Kidney epithelial cell (primary cell): ENCODE results near the gene UBE3B. TPM values are rescaled to one million over a fixed set of nuclear protein-coding genes. Genes with fewer than 3 reads are reported as not detected.

Experiments
- DNase-seq: peaks from one replicate; pipeline ENCODE4 v3.0.0-alpha.2; 2010; ENCODE audit warnings: low read depth
- H3K27me3 ChIP-seq: 2 replicates; pipeline ENCODE4 v1.6.0; 2011; ENCODE audit warnings: low read length; ENCODE audit not compliant: control insufficient read depth, insufficient read depth
- H3K36me3 ChIP-seq: 2 replicates; pipeline ENCODE4 v1.5.1; 2011; ENCODE audit warnings: low read length; ENCODE audit not compliant: control insufficient read depth, insufficient read depth
- H3K4me3 ChIP-seq: 2 replicates; pipeline ENCODE4 v1.5.1; 2011; ENCODE audit warnings: low read depth, mild to moderate bottlenecking, control low read depth, low read length
- CTCF ChIP-seq: IDR thresholded peaks from 2 replicates; pipeline ENCODE4 v1.5.1; 2011; ENCODE audit warnings: mild to moderate bottlenecking, moderate library complexity, low read length, control low read depth, inconsistent platforms; ENCODE audit not compliant: insufficient read depth, poor library complexity, severe bottlenecking
- total RNA-seq: library from RNA; depleted of rRNA; stranded (reverse); fragments of >200 nt; gene quantifications from 2 replicates; pipeline ENCODE4 v1.2.3, GENCODE V29; 2015

The UBE3B gene
- total RNA-seq, 1 donor from 2014 or later: 38.3 TPM

DNA sequence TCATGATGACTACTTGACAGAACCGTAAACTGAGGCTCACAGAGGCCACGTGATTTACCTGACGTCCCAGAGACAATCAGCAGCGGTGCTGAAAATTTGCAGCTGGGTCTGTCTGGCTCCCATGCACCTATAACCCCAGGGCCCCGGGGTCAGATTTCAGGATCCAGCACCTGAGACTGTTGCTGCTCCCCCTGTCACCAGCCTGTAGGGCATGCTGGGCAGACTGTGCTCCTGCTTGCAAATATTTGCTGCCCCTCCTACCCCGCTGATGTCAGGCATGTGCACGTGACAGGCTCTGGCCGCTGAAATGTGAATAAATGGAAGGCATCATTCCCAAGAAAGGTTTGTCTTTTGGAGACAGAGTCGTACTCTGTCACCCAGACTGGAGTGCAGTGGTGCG is 89.9 kb downstream of the UBE3B start:
- no peaks in the 10 kb centered on the region for H3K36me3 ChIP-seq
- DNase-seq: no peak
- no peaks in the 10 kb centered on the region for H3K27me3 ChIP-seq
- no peak for TF ChIP-seq CTCF
- no peak overlapping the region for H3K4me3 ChIP-seq

GRCh38 chr12:109567967-109568366 is 90.5 kb downstream of the UBE3B start:
- Histone ChIP-seq H3K27me3 (no peaks in the 10 kb centered on the region), H3K36me3 (no peaks in the 10 kb centered on the region), H3K4me3 (no peak overlapping the region)
- no peak for TF ChIP-seq CTCF
- DNase-seq: no peak

GRCh38 chr12:109568486-109568885 is 91.1 kb downstream of the UBE3B start:
- Histone ChIP-seq H3K27me3 (no peaks in the 10 kb centered on the region), H3K36me3 (no peaks in the 10 kb centered on the region), H3K4me3 (no peak overlapping the region)
- TF ChIP-seq CTCF: no peak
- DNase-seq: no peak

DNA sequence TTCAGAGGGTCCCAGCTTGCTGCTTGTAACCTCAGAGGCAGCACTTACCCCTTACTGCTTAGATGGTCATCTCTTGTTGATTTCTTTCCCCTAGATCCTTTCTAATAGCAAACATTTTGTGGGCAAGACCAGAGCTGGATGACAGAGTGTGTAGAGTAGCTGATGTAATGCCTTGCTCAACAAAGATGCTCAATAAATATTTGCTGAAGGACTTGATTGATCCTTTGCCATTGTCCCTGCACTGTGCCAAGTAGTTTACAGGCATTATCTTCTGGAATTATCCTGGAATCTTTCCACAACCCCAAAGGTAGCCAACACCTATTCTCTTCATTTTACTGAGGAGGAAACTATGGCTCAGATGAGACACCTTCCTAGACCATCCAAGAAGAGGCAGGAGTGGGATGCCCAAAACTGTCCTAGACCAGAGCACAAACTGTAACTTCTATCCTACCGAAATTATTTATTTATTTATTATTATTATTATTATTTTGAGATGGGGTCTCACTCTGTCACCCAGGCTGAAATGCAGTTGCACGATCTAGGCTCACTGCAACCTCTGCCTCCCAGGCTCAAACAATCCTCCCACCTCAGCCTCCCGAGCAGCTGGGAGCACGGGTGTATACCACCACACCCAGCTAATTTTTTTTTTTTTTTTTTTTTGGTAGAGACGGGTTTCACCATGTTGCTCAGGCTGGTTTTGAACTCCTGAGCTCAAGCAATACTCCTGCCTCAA is 94.5 kb downstream of the UBE3B start:
- H3K4me3 ChIP-seq: no peak overlapping the region
- TF ChIP-seq CTCF: no peak
- DNase-seq: no peak
- no peaks in the 10 kb centered on the region for H3K27me3 ChIP-seq
- peaks cover 1% of the 10 kb centered on the region for H3K36me3 ChIP-seq

GRCh38 chr12:109572506-109572845 is 95.0 kb downstream of the UBE3B start:
- peak overlapping the region; percentile 70 for H3K4me3 ChIP-seq
- no peak for TF ChIP-seq CTCF

DNA sequence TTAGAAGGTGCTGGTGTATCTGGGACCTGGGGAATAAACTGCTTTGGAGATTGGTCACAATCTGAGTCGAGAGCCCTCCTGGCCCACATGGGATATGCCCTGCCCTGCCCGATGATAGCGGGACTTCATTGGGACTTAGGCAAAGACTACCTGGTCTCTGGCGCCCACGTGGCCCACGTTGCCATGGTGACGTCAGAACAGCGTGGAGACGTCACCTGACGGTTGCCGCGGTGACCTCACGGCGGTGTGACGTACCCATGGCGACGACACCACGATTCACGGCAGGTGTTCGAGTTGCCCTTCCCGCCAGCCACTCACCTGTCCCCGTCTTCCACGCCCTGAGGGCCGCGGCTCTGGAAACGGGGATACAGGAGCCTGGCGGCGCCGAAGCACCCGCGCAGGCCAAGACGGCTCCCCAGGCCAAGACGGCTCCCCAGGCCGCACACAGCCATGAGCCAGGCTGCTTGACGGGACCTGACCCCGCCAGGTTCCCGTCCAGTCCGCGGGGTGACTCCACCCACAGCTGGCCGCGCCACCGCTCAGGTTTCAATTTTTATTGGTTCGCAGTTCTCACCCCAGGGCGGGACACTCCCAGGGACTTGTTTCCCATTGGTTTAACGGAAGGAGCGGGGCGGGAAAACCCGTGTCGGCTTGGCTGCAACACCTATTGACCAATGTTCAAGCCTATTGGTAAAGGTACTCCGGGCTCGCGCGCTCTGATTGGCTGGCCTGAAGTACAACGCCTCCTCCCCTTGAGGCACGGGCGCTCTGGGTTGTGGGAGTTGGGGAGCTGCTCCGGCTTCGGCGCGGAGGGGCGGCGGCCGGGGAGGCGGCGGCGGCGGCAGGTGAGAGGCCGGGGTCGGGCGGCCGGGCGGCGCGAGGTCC is 95.8 kb downstream of the UBE3B start, which contains the start of the genes MMAB and MVK:
Gene MMAB, minus strand, starts transcription at position 476 of the 885 bp plus-strand sequence. Its CDS starts 24 bp downstream, at position 452.
Gene MVK, plus strand, starts transcription at position 766 of the 885 bp plus-strand sequence. CDS start 1,029 bp downstream, outside the sequence.
- TF ChIP-seq CTCF: no peak
- peak; percentile 98 for DNase-seq
- Histone ChIP-seq H3K36me3 (peaks cover 1% of the 10 kb centered on the region), H3K4me3 (peak within 1 kb of the TSS; percentile 70), H3K27me3 (no peaks in the 10 kb centered on the region)

More at GRCh38 chr12:109572506-109572845, 95.0 kb downstream of the UBE3B start:
- Histone ChIP-seq H3K27me3 (no peaks in the 10 kb centered on the region), H3K36me3 (peaks cover 1% of the 10 kb centered on the region)
- no peak for DNase-seq
